ENCODE measurements around the gene PRR20A.
"Not testable (repeated sequence)": the region's sequence is repeated elsewhere in the genome, so short reads cannot be mapped to it uniquely, and the experiment has no call there.

PRR20A gene

DNA sequence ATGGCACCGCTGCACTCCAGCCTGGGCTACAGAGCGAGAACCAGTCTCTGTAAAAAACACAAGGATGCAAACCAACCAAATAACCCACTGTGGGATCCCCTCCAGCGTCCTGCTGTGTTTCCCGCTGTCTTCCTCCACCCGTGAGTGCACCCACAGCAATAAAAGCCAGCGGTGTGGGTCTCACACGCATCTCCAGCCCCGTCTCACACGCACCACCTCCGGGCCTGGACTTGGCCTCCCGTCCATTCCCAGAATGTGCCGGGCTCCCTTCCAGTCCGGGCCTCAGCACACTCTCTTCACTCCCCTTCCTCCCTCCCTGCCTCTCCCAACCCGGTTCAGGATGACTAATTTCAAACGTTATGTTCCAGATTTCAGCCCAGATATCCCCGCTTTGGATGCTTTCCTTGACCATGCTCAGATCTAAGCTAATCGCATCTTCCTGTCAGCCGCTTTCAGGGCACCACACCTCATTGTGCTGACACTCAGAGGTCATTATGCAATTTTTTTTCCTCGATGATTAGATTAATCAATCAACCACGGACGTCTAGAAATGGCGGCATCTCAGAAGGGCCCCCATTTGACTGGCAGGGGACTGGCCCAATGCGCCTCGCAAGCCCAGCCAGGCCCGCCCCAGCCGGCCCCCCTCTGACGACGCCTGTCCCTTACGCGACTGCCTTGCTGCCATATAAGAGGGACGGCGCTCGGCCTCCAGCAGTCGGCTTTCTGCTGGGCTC lies at the start of gene PRR20A:
Gene PRR20A (plus strand): TSS at position 684 of the 734 bp plus-strand sequence. CDS start 387 bp downstream, outside the sequence.
- not testable (repeated sequence) for DNase-seq (ENCODE audit: low read depth in 2 of 2)

DNA sequence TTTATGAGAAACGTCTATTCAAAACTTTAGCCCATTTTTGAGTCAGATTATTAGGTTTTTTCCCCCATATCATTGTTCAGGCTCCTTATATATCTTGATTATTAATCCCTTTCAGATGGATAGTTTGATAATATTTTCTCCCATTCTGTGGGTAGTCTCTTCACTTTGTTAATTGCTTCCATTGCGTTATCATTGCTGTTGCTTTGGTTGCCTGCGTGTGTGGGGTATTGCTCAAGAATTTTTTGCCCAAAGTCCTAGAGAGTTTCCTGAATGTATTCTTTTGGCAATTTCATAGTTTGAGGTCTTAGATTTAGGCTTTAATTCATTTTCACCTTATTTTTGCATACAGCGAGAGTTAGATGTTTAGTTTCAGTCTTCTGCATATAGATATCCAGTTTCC lies 25.8 kb upstream of the PRR20A start:
- DNase-seq (ENCODE audit: low read depth in 2 of 2) = no peak

DNA sequence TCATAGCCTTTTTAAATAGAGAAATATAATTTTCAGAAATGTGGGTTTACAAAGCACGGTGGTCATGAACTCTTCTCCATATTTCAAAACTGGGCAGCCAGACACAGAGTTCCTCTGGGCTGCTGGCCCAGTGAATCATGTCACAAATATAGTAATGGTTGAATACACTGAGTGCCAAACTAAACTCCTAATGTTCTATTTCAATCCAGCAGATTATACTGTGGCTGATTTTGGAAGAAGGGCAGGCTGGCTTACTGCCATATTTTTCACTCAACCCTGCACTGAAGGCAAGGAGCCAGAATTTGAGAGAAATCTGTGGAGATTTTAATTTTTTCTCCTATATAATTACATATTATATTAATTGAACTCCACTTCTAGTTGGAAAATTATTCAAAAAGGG lies 17.0 kb upstream of the PRR20A start:
- no peak for DNase-seq (ENCODE audit: low read depth in 2 of 2)

DNA sequence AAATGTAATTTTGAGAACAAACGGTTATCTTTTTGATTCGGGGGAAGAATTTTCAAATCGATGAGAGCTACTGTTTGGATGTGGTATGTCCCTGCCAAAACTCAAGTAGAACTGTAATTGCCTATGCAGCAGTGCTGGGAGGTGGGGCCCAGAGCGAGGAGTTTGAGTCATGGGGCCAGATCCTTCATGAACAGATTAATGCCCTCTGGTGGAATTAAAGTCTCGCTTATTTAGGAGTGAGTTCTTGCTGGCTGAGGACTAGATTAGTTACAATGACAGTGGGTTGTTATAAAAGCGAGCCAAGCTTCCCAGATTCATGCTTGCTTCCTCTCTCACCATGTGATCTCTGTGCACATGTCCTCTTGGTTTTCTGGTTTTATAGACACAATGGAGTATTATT lies 11.8 kb upstream of the PRR20A start:
- no peak for DNase-seq (ENCODE audit: low read depth in 2 of 2)

DNA sequence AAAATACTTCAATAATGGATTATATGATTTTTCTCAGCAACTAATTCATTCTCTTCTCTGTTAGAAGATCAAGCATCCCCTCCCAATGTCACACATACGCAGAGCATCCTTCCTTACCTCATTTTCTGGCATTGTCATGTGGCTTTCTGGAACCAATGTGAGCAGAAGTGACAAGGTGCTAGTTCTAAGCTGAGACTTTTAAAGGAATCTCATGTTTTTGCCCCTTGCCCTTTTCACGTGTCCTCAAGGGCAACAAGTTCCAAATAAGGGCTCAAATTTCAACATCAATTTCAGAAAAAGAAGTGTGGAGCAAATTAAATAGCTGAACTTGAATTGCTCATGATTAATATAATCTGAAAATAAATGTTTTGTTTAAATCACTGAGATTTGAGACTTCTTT lies 4.6 kb upstream of the PRR20A start:
- DNase-seq (ENCODE audit: low read depth in 2 of 2) = no peak

DNA sequence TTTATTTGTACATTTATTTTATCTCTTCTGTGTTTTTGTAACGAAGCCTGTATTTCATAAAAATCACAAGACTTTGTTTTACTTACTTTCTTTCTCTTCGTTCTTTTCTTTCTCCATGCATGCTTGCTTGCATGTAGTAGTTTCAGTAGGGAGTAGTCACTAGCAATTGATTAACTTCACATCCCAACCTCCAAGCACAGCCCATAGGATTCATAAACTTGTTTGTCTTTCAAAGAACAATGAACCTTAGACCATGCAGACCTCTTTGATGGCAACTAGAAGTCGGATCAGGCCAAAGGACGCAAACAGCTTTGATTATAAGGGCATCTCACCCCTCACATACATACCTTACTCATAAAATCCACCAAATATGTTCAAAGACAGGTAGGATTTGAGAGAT lies 3.1 kb upstream of the PRR20A start:
- no peak for DNase-seq (ENCODE audit: low read depth in 2 of 2)

DNA sequence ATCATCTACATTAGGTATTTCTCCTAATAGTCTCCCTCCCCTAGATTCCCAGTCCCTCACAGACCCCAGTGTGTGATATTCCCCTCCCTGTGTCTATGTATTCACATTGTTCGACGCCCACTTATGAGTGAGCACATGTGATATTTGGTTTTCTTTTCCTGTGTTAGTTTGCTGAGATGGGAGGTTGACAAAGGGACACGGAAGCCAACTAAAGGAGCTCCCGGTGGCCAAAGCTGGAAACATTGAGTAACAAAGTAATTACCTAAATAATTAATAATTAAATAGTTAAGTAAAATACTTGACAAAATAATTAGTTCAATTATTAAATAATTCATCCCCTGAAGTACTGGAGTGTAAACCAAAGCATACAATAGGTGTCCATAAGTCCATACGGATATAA lies 1.7 kb upstream of the PRR20A start:
- no peak for DNase-seq (ENCODE audit: low read depth in 2 of 2)

DNA sequence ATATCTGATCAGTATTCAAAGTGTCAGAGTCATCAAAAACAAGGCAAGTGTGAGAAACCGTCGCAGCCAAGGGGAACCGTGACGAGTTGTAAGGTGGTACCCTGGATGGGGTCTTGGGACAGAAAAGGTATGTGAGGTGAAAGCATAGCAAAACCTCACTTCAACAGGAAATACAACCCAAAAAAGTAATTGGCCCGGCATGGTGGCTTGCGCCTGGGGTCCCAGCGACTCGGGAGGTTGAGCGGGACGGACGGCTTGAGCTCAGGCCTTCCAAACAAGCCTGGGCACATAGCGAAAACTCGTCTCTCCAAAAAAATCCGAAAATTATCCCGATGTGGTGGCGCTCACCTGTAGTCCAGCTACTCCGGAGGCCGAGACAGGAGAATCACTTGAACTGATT lies 937 bp upstream of the PRR20A start:
- not testable (repeated sequence) for DNase-seq (ENCODE audit: low read depth in 2 of 2)

DNA sequence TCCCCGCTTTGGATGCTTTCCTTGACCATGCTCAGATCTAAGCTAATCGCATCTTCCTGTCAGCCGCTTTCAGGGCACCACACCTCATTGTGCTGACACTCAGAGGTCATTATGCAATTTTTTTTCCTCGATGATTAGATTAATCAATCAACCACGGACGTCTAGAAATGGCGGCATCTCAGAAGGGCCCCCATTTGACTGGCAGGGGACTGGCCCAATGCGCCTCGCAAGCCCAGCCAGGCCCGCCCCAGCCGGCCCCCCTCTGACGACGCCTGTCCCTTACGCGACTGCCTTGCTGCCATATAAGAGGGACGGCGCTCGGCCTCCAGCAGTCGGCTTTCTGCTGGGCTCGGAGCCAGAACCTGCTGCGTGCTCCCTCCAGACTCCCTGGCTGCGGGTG lies 6.5 kb downstream of the PRR20A start, which contains the start of gene PRR20B:
Gene PRR20B (plus strand): TSS at position 301 of the 400 bp plus-strand sequence. CDS start 387 bp downstream, outside the sequence.
- DNase-seq (ENCODE audit: low read depth in 2 of 2) = not testable (repeated sequence)

DNA sequence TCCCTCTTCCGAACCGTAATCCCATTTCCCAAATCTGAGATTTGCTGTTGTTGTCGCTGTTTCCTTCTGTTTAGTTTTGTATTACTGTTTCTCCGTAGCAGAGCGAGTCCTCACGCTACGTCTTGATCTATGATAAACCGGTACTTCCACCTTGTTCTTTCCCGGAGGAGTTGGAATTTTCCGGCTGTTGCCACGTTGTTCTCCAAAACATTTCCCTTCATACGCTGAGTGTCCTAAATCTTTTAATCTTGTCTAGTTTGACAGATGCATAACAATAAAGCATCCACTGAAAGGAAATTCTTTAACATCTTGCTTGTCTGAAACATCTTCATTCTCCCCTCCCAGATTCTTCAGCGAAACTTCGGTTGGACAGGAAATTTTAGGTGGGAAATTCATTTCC lies 7.4 kb downstream of the PRR20A start:
- DNase-seq (ENCODE audit: low read depth in 2 of 2) = not testable (repeated sequence)

DNA sequence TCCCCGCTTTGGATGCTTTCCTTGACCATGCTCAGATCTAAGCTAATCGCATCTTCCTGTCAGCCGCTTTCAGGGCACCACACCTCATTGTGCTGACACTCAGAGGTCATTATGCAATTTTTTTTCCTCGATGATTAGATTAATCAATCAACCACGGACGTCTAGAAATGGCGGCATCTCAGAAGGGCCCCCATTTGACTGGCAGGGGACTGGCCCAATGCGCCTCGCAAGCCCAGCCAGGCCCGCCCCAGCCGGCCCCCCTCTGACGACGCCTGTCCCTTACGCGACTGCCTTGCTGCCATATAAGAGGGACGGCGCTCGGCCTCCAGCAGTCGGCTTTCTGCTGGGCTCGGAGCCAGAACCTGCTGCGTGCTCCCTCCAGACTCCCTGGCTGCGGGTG lies 13.0 kb downstream of the PRR20A start, which contains the start of gene PRR20C:
Gene PRR20C (plus strand): TSS at position 301 of the 400 bp plus-strand sequence. CDS start 387 bp downstream, outside the sequence.
- not testable (repeated sequence) for DNase-seq (ENCODE audit: low read depth in 2 of 2)

DNA sequence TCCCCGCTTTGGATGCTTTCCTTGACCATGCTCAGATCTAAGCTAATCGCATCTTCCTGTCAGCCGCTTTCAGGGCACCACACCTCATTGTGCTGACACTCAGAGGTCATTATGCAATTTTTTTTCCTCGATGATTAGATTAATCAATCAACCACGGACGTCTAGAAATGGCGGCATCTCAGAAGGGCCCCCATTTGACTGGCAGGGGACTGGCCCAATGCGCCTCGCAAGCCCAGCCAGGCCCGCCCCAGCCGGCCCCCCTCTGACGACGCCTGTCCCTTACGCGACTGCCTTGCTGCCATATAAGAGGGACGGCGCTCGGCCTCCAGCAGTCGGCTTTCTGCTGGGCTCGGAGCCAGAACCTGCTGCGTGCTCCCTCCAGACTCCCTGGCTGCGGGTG lies 19.6 kb downstream of the PRR20A start, which contains the start of gene PRR20D:
Gene PRR20D (plus strand): TSS at position 301 of the 400 bp plus-strand sequence. CDS start 387 bp downstream, outside the sequence.
- not testable (repeated sequence) for DNase-seq (ENCODE audit: low read depth in 2 of 2)

DNA sequence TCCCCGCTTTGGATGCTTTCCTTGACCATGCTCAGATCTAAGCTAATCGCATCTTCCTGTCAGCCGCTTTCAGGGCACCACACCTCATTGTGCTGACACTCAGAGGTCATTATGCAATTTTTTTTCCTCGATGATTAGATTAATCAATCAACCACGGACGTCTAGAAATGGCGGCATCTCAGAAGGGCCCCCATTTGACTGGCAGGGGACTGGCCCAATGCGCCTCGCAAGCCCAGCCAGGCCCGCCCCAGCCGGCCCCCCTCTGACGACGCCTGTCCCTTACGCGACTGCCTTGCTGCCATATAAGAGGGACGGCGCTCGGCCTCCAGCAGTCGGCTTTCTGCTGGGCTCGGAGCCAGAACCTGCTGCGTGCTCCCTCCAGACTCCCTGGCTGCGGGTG lies 26.2 kb downstream of the PRR20A start, which contains the start of gene PRR20E:
Gene PRR20E (plus strand): TSS at position 301 of the 400 bp plus-strand sequence. CDS start 387 bp downstream, outside the sequence.
- DNase-seq (ENCODE audit: low read depth in 2 of 2) = not testable (repeated sequence)

DNA sequence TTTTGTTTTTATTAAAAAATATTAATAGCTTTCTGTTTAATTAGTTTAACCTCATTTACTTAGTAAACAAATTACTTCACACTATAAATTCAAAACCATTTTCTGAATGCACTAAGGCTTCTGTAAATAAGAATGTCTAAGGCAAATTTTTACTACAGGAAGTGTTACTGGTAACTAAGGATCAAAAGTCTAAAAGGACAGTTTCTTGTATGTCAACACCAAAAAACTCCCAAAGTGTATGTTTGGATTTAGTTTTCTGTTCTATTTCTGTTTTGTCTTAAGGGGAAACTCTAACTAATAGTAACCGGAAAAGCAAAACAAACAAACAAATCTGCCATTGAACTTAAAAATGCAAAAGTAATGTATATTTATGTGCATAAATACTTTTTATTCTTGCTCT lies 50.9 kb downstream of the PRR20A start:
- no peak for DNase-seq (ENCODE audit: low read depth in 2 of 2)
